Cardiac fibroblast (primary cell): ENCODE measurements around the gene NDUFA11.

Experiments
- DNase-seq, 2 donors: peaks; one replicate each; pipeline versions ENCODE4 v3.0.0 to v3.0.0-alpha.2; 2010; ENCODE audit warnings: low read depth in 2 of 2
- H3K4me3 ChIP-seq, 2 donors: replicated peaks in 1 of 2; 1 replicate in 1 of 2; 2 replicates in 1 of 2; pipeline ENCODE4 v1.5.1; 2011; ENCODE audit warnings: low read depth in 2 of 2, low read length in 2 of 2, mild to moderate bottlenecking in 2 of 2, moderate library complexity in 1 of 2
- TF ChIP-seq, protein P1 (sequence below): IDR thresholded peaks from one replicate; pipeline ENCODE4 v1.5.1; 2011; ENCODE audit warnings: low read depth, mild to moderate bottlenecking, low read length, inconsistent platforms

Gene NDUFA11

DNA sequence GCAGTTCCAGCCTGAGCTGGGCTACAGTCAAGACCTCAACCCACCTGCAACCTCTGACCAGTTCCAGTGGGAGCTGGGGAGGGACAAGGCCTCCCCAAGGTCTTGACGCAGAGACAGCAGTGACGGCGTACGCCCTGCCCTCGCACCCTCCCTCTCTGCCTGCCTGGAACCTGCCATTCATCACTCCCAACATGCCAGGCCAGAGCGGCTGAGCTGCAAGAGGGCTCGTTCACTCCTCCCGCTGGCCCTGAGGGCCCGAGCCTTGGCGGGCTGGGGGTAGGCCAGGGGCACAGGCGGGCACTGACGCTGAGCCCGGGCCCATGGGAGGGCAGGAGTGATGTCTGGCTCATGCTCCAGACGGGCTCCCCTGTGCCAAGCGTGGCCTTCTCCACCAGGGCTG is 8.2 kb downstream of the NDUFA11 start:
- no peak overlapping the region for H3K4me3 ChIP-seq
- DNase-seq: no peak
- TF ChIP-seq, protein P1, sequence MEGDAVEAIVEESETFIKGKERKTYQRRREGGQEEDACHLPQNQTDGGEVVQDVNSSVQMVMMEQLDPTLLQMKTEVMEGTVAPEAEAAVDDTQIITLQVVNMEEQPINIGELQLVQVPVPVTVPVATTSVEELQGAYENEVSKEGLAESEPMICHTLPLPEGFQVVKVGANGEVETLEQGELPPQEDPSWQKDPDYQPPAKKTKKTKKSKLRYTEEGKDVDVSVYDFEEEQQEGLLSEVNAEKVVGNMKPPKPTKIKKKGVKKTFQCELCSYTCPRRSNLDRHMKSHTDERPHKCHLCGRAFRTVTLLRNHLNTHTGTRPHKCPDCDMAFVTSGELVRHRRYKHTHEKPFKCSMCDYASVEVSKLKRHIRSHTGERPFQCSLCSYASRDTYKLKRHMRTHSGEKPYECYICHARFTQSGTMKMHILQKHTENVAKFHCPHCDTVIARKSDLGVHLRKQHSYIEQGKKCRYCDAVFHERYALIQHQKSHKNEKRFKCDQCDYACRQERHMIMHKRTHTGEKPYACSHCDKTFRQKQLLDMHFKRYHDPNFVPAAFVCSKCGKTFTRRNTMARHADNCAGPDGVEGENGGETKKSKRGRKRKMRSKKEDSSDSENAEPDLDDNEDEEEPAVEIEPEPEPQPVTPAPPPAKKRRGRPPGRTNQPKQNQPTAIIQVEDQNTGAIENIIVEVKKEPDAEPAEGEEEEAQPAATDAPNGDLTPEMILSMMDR: no peak

DNA sequence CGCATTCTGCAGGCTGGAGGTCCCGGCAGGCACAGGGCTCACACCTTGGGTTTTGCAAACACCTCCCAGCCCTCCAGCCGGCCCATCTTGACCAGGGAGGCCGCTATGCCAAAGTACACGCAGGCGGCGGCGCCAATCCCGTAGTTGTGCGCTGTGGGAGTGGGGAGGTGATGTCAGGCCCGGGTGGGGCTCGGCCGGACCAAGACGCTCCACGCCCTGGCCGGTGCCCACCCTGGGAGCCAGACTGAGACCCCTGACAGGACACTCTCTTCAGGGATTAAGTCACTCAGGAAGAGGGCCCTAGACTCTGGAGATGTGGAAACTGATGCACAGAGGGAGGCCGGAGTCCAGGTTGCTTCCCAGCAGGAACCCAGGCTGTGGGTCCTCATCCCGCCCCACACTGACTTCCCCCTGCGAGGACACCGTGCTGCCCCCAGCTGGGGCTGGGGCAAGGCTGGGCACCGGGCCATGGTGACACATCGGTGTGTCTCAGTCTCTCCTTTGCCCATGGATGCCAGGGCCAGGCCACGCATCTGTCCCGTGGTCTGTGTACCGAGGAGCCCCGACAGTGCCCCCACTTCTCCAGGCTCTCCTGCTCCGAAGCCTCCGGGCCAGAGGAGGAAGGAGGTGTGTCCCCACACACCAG is 8.8 kb downstream of the NDUFA11 start:
- DNase-seq: no peak
- TF ChIP-seq, protein P1: no peak
- H3K4me3 ChIP-seq: no peak overlapping the region

DNA sequence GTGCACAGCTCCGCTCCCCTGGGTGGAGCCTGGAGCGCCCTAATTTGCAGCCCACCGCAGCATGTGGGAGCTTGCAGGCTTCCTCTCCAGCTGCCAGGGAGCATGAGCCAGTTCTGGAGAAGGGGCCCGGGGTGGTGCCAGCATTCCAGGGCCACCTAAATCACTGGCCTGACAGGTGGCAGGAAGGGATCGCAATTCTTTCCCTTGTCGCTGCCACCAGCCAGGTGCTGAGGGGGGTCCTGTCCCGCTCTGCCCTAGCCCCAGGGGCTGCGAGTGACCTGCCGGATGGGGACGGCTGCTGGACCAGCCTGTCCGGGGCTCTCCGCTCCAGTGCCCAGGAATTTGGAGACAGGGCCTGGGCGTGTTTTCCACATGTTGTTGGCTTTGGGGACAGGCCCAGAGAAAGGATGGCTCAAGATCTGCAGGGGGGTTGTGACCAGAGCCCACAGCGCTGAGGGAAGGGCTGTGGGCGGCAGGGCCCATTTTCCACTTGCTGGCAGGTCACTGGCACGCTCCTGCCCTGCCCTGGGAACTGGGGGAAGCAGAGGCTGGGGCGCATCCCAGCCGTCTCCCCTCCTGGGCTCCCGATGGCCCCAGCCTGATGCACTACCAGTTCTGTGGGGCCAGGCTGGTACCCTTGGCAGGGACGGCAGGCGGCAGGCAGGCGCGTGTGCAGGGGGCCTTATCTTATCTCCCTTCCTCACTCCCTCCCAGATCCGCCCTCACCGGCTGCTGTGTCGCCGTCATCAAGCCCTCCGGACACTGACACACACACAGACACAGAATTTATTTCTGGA is 9.5 kb downstream of the NDUFA11 start:
- no peak overlapping the region for H3K4me3 ChIP-seq
- DNase-seq: no peak
- TF ChIP-seq, protein P1: no peak

DNA sequence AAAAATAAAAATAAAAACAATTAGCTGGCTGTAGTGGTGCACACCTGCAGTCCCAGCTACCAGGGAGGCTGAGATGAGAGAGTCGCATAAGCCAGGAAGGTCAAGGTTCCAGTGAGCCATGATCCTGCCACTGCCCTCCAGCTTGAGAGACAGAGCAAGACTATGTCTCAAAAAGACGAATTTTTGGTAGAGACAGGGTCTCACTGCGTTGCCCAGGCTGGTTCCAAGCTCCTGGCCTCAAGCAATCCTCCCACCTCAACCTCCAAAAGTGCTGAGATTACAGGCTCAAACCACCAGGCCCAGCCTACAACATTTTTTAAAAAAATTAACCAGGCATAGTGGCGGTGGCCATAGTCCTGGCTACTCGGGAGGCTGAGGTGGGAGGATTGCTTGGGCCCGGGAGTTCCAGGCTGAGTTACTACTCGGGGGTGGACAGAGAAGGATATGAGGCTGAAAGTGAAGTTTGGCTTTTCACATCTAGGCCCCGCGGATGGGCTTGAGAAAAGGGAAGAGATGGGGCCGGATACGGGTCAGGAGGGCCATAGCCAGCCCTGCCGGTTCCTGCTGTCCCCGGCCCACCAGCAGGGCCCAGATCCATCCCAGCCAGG is 10.2 kb downstream of the NDUFA11 start:
- no peak overlapping the region for H3K4me3 ChIP-seq
- no peak for DNase-seq
- TF ChIP-seq, protein P1: no peak

DNA sequence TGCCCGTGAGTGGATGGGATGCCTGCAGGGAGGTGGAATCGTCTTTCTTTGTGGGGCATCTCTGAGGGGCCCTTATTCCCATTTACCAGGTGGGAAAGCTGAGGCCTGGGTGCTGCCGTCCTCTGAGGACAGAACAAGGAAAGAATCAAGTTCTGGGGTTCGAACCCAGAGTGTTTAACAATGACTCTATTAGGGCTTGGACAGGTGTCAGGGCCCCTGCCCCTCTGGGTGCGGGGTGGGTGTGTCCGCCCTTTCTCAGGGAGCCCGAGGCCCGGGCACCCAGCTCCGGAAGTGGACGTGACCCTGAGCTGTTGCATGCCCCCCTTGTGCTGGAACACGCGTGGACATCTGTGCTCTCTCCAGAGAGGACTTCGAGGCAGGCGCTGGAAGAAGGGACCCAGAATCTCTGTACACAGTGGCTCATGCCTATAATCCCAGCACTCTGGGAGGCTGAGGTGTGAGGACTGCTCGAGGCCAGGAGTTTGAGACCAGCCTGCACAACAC is 10.8 kb downstream of the NDUFA11 start:
- H3K4me3 ChIP-seq: no peak overlapping the region

More for the DNA sequence above, 10.8 kb downstream of the NDUFA11 start:
- no peak for DNase-seq
- TF ChIP-seq, protein P1: no peak
